Suprapubic skin (tissue), 4 donors: ENCODE data around the gene TCF12. TPM values are rescaled to one million over a fixed set of nuclear protein-coding genes. Genes with fewer than 3 reads are reported as not detected.

Source experiments
- DNase-seq, 2 donors: peaks; one replicate each; pipeline ENCODE4 v3.0.0-alpha.2; 2019; ENCODE audit warnings: low spot score in 2 of 2
- H3K27ac ChIP-seq: fragments of 200-600 bp; sonication (generic); one replicate; pipeline ENCODE4 v1.5.1; 2019
- H3K27me3 ChIP-seq: fragments of 200-600 bp; sonication (generic); one replicate; pipeline ENCODE4 v1.5.1; 2019
- H3K36me3 ChIP-seq: fragments of 200-600 bp; sonication (generic); one replicate; pipeline ENCODE4 v1.5.1; 2019
- H3K4me1 ChIP-seq: fragments of 200-600 bp; sonication (generic); one replicate; pipeline ENCODE4 v1.5.1; 2019
- H3K4me3 ChIP-seq: fragments of 200-600 bp; sonication (generic); one replicate; pipeline ENCODE4 v1.5.1; 2019; ENCODE audit warnings: mild to moderate bottlenecking
- H3K9me3 ChIP-seq: fragments of 200-600 bp; sonication (generic); one replicate; pipeline ENCODE4 v1.5.1; 2019
- EP300 ChIP-seq: sonication (generic); formaldehyde crosslinking; IDR thresholded peaks from one replicate; pipeline ENCODE4 v1.6.1; 2017; ENCODE audit warnings: antibody characterized with exemption
- POLR2A ChIP-seq, 2 donors: fragments of 450-650 bp; IDR thresholded peaks; one replicate each; pipeline ENCODE4 v1.6.1; 2017; ENCODE audit warnings: antibody characterized with exemption in 2 of 2, mild to moderate bottlenecking in 2 of 2, moderate library complexity in 2 of 2
- POLR2AphosphoS5 ChIP-seq, 3 donors: sonication (generic); formaldehyde crosslinking; IDR thresholded peaks; one replicate each; pipeline ENCODE4 v1.6.1; 2017; ENCODE audit warnings: antibody characterized with exemption in 3 of 3
- WGBS: methylation state at CpG from one replicate; pipeline ENCODE4 v1.1.5; 2018; 5-methylcytosine and 5-hydroxymethylcytosine counted together
- total RNA-seq, 4 donors: library from RNA; depleted of rRNA; stranded (reverse); fragments of >200 nt; gene quantifications; one replicate each; pipeline ENCODE4 v1.1.0, GENCODE V29; 2016
- TF ChIP-seq, protein P1 (sequence below), 2 donors: fragments of 200-600 bp in 1 of 2; fragments of 450-650 bp in 1 of 2; sonication (generic) in 1 of 2; IDR thresholded peaks; one replicate each; pipeline ENCODE4 v1.5.1; 2016 to 2019; ENCODE audit warnings: antibody characterized with exemption in 2 of 2, mild to moderate bottlenecking in 1 of 2, moderate library complexity in 1 of 2

Gene TCF12
- total RNA-seq, 4 donors from 2014 or later = 91.3 to 118 (median 105) TPM

DNA sequence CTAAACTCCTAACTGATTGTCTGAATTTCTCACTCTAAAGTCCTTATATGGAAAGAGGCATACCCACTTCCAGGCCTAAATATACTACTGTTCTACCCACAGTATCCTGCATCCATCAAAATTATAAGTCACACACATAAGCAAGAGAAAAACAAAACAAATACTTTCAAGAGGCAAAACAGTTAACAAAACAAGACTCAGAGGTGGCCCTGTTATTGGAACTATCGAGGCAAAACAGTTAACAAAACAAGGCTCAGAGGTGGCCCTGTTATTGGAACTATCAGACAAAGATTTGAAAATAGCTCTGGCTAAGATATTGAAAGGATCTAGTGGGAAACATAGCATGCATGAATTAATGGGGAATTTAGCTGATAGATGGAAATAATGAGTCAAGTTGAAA is 233.7 kb downstream of the TCF12 start:
- WGBS = 100% methylated on average over 1 of the region's 1 CpG
- Histone ChIP-seq H3K27me3 (no peaks in the 10 kb centered on the region), H3K9me3 (peaks cover 15% of the 10 kb centered on the region), H3K4me3 (no peak overlapping the region), H3K27ac (no peak overlapping the region), H3K36me3 (peaks cover 6% of the 10 kb centered on the region), H3K4me1 (peaks cover 35% of the 10 kb centered on the region)
- no peak for DNase-seq
- TF ChIP-seq POLR2AphosphoS5 (IDR thresholded peaks at IDR 0.05) = no peak
- TF ChIP-seq, protein P1, sequence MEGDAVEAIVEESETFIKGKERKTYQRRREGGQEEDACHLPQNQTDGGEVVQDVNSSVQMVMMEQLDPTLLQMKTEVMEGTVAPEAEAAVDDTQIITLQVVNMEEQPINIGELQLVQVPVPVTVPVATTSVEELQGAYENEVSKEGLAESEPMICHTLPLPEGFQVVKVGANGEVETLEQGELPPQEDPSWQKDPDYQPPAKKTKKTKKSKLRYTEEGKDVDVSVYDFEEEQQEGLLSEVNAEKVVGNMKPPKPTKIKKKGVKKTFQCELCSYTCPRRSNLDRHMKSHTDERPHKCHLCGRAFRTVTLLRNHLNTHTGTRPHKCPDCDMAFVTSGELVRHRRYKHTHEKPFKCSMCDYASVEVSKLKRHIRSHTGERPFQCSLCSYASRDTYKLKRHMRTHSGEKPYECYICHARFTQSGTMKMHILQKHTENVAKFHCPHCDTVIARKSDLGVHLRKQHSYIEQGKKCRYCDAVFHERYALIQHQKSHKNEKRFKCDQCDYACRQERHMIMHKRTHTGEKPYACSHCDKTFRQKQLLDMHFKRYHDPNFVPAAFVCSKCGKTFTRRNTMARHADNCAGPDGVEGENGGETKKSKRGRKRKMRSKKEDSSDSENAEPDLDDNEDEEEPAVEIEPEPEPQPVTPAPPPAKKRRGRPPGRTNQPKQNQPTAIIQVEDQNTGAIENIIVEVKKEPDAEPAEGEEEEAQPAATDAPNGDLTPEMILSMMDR (IDR thresholded peaks at IDR 0.05) = no peak
- TF ChIP-seq POLR2A (IDR thresholded peaks at IDR 0.05) = no peak
- TF ChIP-seq EP300 = no peak

DNA sequence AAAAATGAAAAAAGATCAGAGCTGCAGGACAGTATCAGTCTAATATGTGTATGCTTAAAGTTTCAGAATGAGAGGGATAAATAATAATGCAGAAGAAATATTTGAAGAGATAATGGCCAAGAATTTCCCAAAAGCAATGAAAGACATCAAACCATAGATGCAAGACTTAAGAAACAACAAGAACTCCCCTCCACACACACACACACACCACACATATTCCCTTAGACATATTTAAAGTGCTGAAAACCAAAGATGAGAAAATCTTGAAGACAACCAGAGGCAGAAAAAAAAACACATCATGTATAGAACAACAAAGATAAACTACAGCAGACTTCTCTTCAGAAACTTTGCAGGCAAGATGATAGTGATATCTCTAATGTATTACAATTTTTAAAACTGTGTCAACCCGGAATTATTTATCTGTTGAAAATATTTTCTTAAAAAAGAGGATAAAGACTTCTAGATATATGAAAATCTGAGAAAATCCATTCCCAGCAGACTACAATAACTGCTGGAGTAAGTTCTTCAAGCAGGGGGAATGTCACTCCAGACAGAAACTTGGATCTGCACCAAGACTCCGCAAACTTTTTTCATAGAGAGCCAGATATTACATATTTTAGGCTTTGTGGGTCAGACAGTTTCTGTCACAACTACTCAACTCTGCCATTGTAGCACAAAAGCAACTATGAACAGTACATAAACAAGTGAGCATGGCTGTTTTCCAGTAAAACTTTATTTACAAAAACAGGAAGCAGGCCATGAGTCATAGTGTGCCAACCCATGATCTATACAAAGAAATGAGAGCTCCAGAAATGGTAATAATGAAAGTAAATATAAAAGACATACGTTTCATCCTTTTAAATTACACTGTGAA is 234.5 kb downstream of the TCF12 start:
- H3K4me1 ChIP-seq = peaks cover 27% of the 10 kb centered on the region
- no peak for TF ChIP-seq POLR2A (IDR thresholded peaks at IDR 0.05)
- TF ChIP-seq EP300 = no peak
- no peak for TF ChIP-seq POLR2AphosphoS5 (IDR thresholded peaks at IDR 0.05)
- TF ChIP-seq, protein P1 (IDR thresholded peaks at IDR 0.05) = no peak
- H3K36me3 ChIP-seq = peaks cover 6% of the 10 kb centered on the region
- DNase-seq = no peak
- H3K4me3 ChIP-seq = no peak overlapping the region
- H3K27ac ChIP-seq = no peak overlapping the region
- WGBS = 72% methylated on average over 3 of the region's 3 CpGs
- peaks cover 15% of the 10 kb centered on the region for H3K9me3 ChIP-seq
- no peaks in the 10 kb centered on the region for H3K27me3 ChIP-seq

DNA sequence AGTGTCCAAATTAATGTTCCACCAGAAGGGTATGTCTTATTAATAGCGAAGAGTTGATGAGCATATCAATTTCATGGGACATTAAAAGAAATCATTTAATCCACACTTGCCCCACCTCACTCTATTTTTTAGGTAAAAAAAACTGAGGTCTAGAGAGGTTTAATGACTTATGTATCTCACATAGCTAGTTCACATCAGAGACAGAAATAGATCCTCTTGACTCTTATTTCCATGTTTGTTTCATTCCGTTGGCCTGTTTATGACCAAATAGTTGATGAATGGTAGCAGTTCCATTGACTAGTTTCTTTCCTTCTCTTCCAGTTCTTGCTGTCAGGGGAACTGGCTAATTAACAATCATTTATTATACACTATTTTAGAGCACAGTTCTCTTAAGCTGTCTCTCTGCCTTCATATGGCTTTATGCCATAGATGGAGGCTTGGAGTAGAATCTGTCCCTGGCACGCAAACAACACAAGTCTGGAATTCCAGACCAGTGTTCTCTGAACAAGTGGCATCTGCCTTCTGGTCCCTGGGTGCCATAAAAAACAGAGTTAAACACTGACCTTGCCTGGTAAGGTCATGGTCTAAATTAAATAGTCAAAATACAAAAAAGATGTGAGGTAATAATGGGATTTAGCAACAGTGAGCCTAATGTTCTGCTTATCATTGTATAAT is 237.9 kb downstream of the TCF12 start:
- Histone ChIP-seq H3K4me1 (peaks cover 9% of the 10 kb centered on the region), H3K36me3 (peaks cover 5% of the 10 kb centered on the region), H3K4me3 (no peak overlapping the region), H3K9me3 (peaks cover 12% of the 10 kb centered on the region), H3K27ac (no peak overlapping the region), H3K27me3 (no peaks in the 10 kb centered on the region)
- TF ChIP-seq POLR2A (IDR thresholded peaks at IDR 0.05) = no peak
- TF ChIP-seq POLR2AphosphoS5 (IDR thresholded peaks at IDR 0.05) = no peak
- TF ChIP-seq, protein P1 (IDR thresholded peaks at IDR 0.05) = no peak
- TF ChIP-seq EP300 = no peak
- DNase-seq = no peak
- WGBS = 31% methylated on average over 3 of the region's 3 CpGs

DNA sequence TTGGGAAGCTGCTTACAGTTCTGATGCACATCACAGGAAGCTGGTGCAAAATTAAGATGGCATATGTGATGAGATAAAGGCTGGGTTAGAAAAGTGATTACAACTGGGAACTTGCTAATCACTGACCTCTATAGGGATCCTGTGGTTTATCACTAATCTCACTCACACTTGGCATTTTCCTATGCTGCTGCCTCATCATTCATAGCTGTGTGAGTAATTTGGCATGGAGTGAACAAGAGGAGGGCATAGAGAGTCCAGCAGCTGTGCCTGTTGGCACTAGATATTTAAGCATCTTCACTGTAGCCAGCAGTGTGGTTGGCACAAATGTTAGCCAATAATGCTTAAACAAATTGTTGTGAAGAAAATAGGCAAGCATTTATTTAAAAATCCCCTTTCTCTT is 240.1 kb downstream of the TCF12 start:
- DNase-seq = no peak
- Histone ChIP-seq H3K36me3 (no peaks in the 10 kb centered on the region), H3K9me3 (no peaks in the 10 kb centered on the region), H3K27ac (no peak overlapping the region), H3K4me1 (peaks cover 7% of the 10 kb centered on the region), H3K4me3 (no peak overlapping the region), H3K27me3 (no peaks in the 10 kb centered on the region)
- TF ChIP-seq POLR2A (IDR thresholded peaks at IDR 0.05) = no peak
- TF ChIP-seq EP300 = no peak
- no peak for TF ChIP-seq POLR2AphosphoS5 (IDR thresholded peaks at IDR 0.05)
- TF ChIP-seq, protein P1 (IDR thresholded peaks at IDR 0.05) = no peak

DNA sequence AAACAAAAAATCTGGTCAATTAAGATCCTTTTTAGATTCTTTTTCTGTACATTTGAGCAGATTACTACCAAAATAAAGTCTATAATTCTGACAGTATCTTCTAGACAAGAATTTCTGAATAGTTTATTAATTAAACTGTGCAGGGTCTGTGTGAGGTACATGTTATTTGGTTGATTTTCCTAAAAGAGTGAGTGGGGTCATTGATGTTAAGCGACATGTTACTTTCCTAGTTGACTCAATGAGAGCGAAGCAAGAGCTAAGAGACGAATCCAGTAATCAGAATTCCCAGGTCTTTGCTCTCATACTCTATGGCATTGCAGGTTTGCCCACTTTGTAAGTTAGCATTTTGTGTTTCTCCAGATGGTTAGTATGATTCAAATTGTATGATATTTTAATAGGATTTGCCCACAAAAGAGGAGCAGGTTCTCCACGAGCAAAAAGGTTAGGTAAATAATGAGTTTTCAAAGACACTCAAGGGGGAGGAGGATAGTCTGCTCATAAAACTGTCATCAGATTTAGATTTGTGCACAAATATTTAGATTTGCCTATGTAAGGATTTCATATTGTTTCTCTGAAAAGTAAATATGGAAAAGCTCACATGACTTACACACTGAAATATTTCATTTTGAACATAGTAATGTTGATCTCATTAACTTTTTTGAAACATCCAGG is 240.7 kb downstream of the TCF12 start:
- TF ChIP-seq, protein P1 (IDR thresholded peaks at IDR 0.05) = no peak
- no peak for TF ChIP-seq EP300
- no peak for TF ChIP-seq POLR2A (IDR thresholded peaks at IDR 0.05)
- no peak for TF ChIP-seq POLR2AphosphoS5 (IDR thresholded peaks at IDR 0.05)
- 81% methylated on average over 4 of the region's 4 CpGs for WGBS
- no peak for DNase-seq
- Histone ChIP-seq H3K27me3 (no peaks in the 10 kb centered on the region), H3K4me1 (peaks cover 7% of the 10 kb centered on the region), H3K9me3 (no peaks in the 10 kb centered on the region), H3K27ac (no peak overlapping the region), H3K36me3 (no peaks in the 10 kb centered on the region), H3K4me3 (no peak overlapping the region)
